Tibial nerve (tissue), 4 donors: ENCODE results near the gene BHLHA15. TPM values are rescaled to one million over a fixed set of nuclear protein-coding genes. Genes with fewer than 3 reads are reported as not detected.

Experiments used
- DNase-seq, 2 donors: peaks; one replicate each; pipeline ENCODE4 v3.0.0-alpha.2; 2019; ENCODE audit warnings: low spot score in 2 of 2
- H3K27ac ChIP-seq, 4 donors: fragments of 200-600 bp; sonication (generic) in 3 of 4; one replicate each; pipeline ENCODE4 v1.5.1; 2017 to 2019; ENCODE audit warnings: mild to moderate bottlenecking in 1 of 4
- H3K27me3 ChIP-seq, 2 donors: fragments of 200-600 bp; sonication (generic) in 1 of 2; one replicate each; pipeline versions ENCODE4 v1.5.1 to v1.6.0; 2017 to 2019
- H3K36me3 ChIP-seq, 3 donors: fragments of 200-600 bp; sonication (generic); one replicate each; pipeline ENCODE4 v1.5.1; 2018 to 2019
- H3K4me1 ChIP-seq, 4 donors: fragments of 200-600 bp; sonication (generic) in 3 of 4; one replicate each; pipeline ENCODE4 v1.5.1; 2017 to 2019
- H3K4me3 ChIP-seq, 4 donors: fragments of 200-600 bp; sonication (generic) in 3 of 4; one replicate each; pipeline ENCODE4 v1.5.1; 2017 to 2019; ENCODE audit warnings: mild to moderate bottlenecking in 1 of 4, moderate library complexity in 1 of 4
- H3K9me3 ChIP-seq, 4 donors: fragments of 200-600 bp; sonication (generic) in 3 of 4; one replicate each; pipeline ENCODE4 v1.5.1; 2017 to 2019
- CTCF ChIP-seq, 5 experiments: fragments of 200-600 bp in 3 of 5; fragments of 450-650 bp in 2 of 5; sonication (generic) in 3 of 5; IDR thresholded peaks; one replicate each; pipeline ENCODE4 v1.5.1; 2016 to 2019; ENCODE audit warnings: antibody characterized with exemption in 5 of 5, mild to moderate bottlenecking in 3 of 5, moderate library complexity in 2 of 5
- EP300 ChIP-seq, 2 donors: sonication (generic); formaldehyde crosslinking; IDR thresholded peaks; one replicate each; pipeline ENCODE4 v1.6.1; 2017; ENCODE audit warnings: antibody characterized with exemption in 2 of 2, mild to moderate bottlenecking in 1 of 2
- POLR2A ChIP-seq, 2 donors: fragments of 450-650 bp; IDR thresholded peaks; one replicate each; pipeline ENCODE4 v1.6.1; 2017; ENCODE audit warnings: antibody characterized with exemption in 2 of 2, mild to moderate bottlenecking in 2 of 2, moderate library complexity in 2 of 2
- WGBS, 2 donors: methylation state at CpG; one replicate each; pipeline ENCODE4 v1.1.5; 2018; 5-methylcytosine and 5-hydroxymethylcytosine counted together
- total RNA-seq, 4 donors: library from RNA; depleted of rRNA; stranded (reverse); fragments of >200 nt; gene quantifications; one replicate each; pipeline ENCODE4 v1.1.0, GENCODE V29; 2016

BHLHA15 gene
- total RNA-seq, 4 donors from 2014 or later, result not detected

- Histone ChIP-seq H3K4me1 (peaks cover 0 to 12% (median 6%) of the 10 kb centered on the region in 4 donors), H3K4me3 (no peak overlapping the region), H3K27ac (no peak overlapping the region), H3K27me3 (no peaks in the 10 kb centered on the region), H3K36me3 (peaks cover 0 to 94% (median 5%) of the 10 kb centered on the region in 3 donors), H3K9me3 (no peaks in the 10 kb centered on the region)
- 87 to 94% methylated on average over 18 to 20 of the region's 30 CpGs for WGBS, 2 donors
- DNase-seq, result no peak
- TF ChIP-seq POLR2A (IDR thresholded peaks at IDR 0.05), result no peak
- TF ChIP-seq EP300 (IDR thresholded peaks at IDR 0.05), result no peak
- TF ChIP-seq CTCF (IDR thresholded peaks at IDR 0.05), result no peak
These were observed 11.4 kb downstream of the BHLHA15 start for GRCh38 chr7:98222533-98223195.

- TF ChIP-seq EP300 (IDR thresholded peaks at IDR 0.05), result no peak
- TF ChIP-seq CTCF (IDR thresholded peaks at IDR 0.05), result no peak
- TF ChIP-seq POLR2A (IDR thresholded peaks at IDR 0.05), result no peak
- no peak overlapping the region for H3K4me3 ChIP-seq
- peaks cover 0 to 96% (median 5%) of the 10 kb centered on the region in 3 donors for H3K36me3 ChIP-seq
- no peaks in the 10 kb centered on the region for H3K27me3 ChIP-seq
- DNase-seq, result no peak
- no peaks in the 10 kb centered on the region for H3K9me3 ChIP-seq
- peaks cover 0 to 4% (median 2%) of the 10 kb centered on the region in 4 donors for H3K4me1 ChIP-seq
- H3K27ac ChIP-seq, result no peak overlapping the region
- WGBS, 2 donors, result 82 to 86% methylated on average over 15 of the region's 15 CpGs
These were observed 12.2 kb downstream of the BHLHA15 start for GRCh38 chr7:98223351-98223897.

GRCh38 chr7:98223898-98224700 is 12.9 kb downstream of the BHLHA15 start:
- DNase-seq, result no peak
- Histone ChIP-seq H3K9me3 (no peaks in the 10 kb centered on the region), H3K27me3 (no peaks in the 10 kb centered on the region), H3K36me3 (peaks cover 0 to 100% (median 5%) of the 10 kb centered on the region in 3 donors), H3K4me1 (no peaks in the 10 kb centered on the region), H3K27ac (no peak overlapping the region), H3K4me3 (no peak overlapping the region)
- WGBS, 2 donors, result 82 to 89% methylated on average over 12 of the region's 21 CpGs
- TF ChIP-seq POLR2A (IDR thresholded peaks at IDR 0.05) (no peak), EP300 (IDR thresholded peaks at IDR 0.05) (no peak), CTCF (IDR thresholded peaks at IDR 0.05) (no peak)

GRCh38 chr7:98224701-98225181 is 13.5 kb downstream of the BHLHA15 start:
- no peak overlapping the region for H3K27ac ChIP-seq
- H3K36me3 ChIP-seq, result peaks cover 0 to 100% (median 5%) of the 10 kb centered on the region in 3 donors
- DNase-seq, result no peak
- H3K27me3 ChIP-seq, result no peaks in the 10 kb centered on the region
- no peaks in the 10 kb centered on the region for H3K4me1 ChIP-seq
- H3K4me3 ChIP-seq, result no peak overlapping the region
- TF ChIP-seq EP300 (IDR thresholded peaks at IDR 0.05), result no peak
- TF ChIP-seq CTCF (IDR thresholded peaks at IDR 0.05), result no peak
- TF ChIP-seq POLR2A (IDR thresholded peaks at IDR 0.05), result no peak
- H3K9me3 ChIP-seq, result no peaks in the 10 kb centered on the region
- WGBS, 2 donors, result 88 to 91% methylated on average over 20 to 21 of the region's 21 CpGs
